ENCODE data around the gene BRICD5. TPM values are rescaled to one million over a fixed set of nuclear protein-coding genes. Genes with fewer than 3 reads are reported as not detected.

The BRICD5 gene
- total and polyA plus RNA-seq, 5 donors from 2014 or later = 0.08 to 10.9 (median 0.33) TPM; not detected in 2

GRCh38 chr16:2211923-2212347, 1.3 kb upstream of the BRICD5 start:
- Histone ChIP-seq H3K4me3 (ENCODE audit: low read depth, low read length) (no peak overlapping the region), H3K36me3 (ENCODE audit: control insufficient read depth, insufficient read depth, low read length) (peaks cover 9% of the 10 kb centered on the region), H3K4me1 (ENCODE audit: control insufficient read depth, insufficient read depth, low read length, poor library complexity, severe bottlenecking) (peaks cover 18% of the 10 kb centered on the region), H3K27ac (ENCODE audit: insufficient read depth, low read length, poor library complexity, severe bottlenecking) (no peak overlapping the region), H3K9me3 (ENCODE audit: control insufficient read depth in 2 of 2, low read length in 2 of 2) (no peaks in the 10 kb centered on the region), H3K27me3 (ENCODE audit: control insufficient read depth, insufficient read depth, low read length) (no peaks in the 10 kb centered on the region)
- Mint-ChIP-seq H3K4me3 (peak overlapping the region in 3 of 4 donors; percentile 33 to 89 (median 71)), H3K4me1 (peaks cover 0 to 28% (median 9%) of the 10 kb centered on the region in 4 donors), H3K36me3 (no peaks in the 10 kb centered on the region), H3K27me3 (no peaks in the 10 kb centered on the region), H3K27ac (no peak overlapping the region), H3K9me3 (peaks cover 0 to 1% (median 0%) of the 10 kb centered on the region in 7 donors)
- no peak for DNase-seq
- ATAC-seq (ENCODE audit: low read depth in 2 of 2) = no peak

DNA sequence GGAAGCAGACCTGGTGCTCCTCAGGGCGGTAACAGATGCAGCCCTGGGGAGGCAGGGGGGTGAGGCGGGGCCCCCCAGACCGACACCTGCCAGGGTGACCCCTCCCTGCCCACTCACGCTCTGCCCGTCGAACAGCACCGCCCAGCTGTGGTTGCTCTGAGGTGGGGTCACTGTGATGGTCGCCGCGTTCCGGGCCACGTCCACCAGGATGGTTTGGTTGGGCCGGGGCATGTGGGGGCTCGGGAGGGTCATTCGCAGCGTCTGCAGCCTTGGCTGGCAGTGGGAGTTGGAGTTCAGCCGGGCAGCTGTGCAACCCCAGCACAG, 692 bp downstream of the BRICD5 start:
- Mint-ChIP-seq H3K4me1 (peaks cover 0 to 32% (median 10%) of the 10 kb centered on the region in 4 donors), H3K36me3 (no peaks in the 10 kb centered on the region), H3K4me3 (no peak overlapping the region), H3K27ac (no peak overlapping the region), H3K27me3 (no peaks in the 10 kb centered on the region), H3K9me3 (peaks cover 0 to 1% (median 0%) of the 10 kb centered on the region in 7 donors)
- no peak overlapping the region for H3K27ac ChIP-seq (ENCODE audit: insufficient read depth, low read length, poor library complexity, severe bottlenecking)
- DNase-seq = no peak
- H3K4me1 ChIP-seq (ENCODE audit: control insufficient read depth, insufficient read depth, low read length, poor library complexity, severe bottlenecking) = peaks cover 31% of the 10 kb centered on the region
- H3K36me3 ChIP-seq (ENCODE audit: control insufficient read depth, insufficient read depth, low read length) = peaks cover 9% of the 10 kb centered on the region
- no peak overlapping the region for H3K4me3 ChIP-seq (ENCODE audit: low read depth, low read length)
- no peaks in the 10 kb centered on the region for H3K27me3 ChIP-seq (ENCODE audit: control insufficient read depth, insufficient read depth, low read length)
- no peaks in the 10 kb centered on the region for H3K9me3 ChIP-seq (ENCODE audit: control insufficient read depth in 2 of 2, low read length in 2 of 2)
- ATAC-seq (ENCODE audit: low read depth in 2 of 2) = no peak

DNA sequence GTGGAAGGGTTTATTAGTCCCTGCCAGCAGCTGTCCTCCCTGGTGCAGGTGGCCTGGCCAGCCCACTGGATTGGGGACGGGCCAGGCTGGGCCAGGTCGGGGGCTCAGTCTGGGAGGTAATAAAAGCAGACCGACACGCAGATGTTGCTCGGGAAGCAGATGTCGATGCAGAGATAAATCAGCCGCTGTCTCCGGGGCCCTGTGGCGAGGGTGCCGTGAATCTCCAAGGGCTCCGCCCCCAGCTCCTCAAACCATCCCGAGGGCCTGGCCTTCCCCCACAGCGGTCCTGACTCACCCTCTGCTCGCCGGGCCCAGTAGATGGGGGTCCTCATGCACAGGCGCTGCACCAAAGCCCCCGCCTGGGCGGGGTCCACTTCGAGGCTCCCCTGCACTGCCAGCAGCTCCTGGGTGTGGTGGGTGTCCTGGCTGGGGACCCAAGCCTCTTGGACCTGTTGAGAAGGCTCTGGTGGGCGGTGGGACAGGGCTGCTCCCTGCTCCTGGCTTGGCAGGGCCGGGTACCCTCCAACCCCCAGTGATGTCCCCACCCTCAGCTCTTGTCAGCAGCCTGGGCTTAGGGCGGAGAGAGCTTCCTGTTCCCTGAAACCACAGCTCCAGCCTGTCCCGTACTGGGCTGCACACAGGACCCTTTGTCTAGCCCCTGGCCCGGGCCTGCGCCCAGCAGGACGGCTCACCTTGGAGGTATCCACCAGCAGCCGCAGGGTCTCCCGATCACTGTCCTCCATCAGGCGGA, 1.2 kb downstream of the BRICD5 start:
- Mint-ChIP-seq H3K36me3 (no peaks in the 10 kb centered on the region), H3K4me3 (peak overlapping the region in 1 of 4 donors; percentile 43), H3K27me3 (no peaks in the 10 kb centered on the region), H3K9me3 (peaks cover 0 to 1% (median 0%) of the 10 kb centered on the region in 7 donors), H3K4me1 (peaks cover 0 to 36% (median 11%) of the 10 kb centered on the region in 4 donors), H3K27ac (no peak overlapping the region)
- Histone ChIP-seq H3K4me1 (ENCODE audit: control insufficient read depth, insufficient read depth, low read length, poor library complexity, severe bottlenecking) (peaks cover 36% of the 10 kb centered on the region), H3K9me3 (ENCODE audit: control insufficient read depth in 2 of 2, low read length in 2 of 2) (no peaks in the 10 kb centered on the region), H3K4me3 (ENCODE audit: low read depth, low read length) (no peak overlapping the region), H3K36me3 (ENCODE audit: control insufficient read depth, insufficient read depth, low read length) (peaks cover 9% of the 10 kb centered on the region), H3K27me3 (ENCODE audit: control insufficient read depth, insufficient read depth, low read length) (no peaks in the 10 kb centered on the region), H3K27ac (ENCODE audit: insufficient read depth, low read length, poor library complexity, severe bottlenecking) (no peak overlapping the region)
- DNase-seq = no peak
- ATAC-seq (ENCODE audit: low read depth in 2 of 2) = no peak

DNA sequence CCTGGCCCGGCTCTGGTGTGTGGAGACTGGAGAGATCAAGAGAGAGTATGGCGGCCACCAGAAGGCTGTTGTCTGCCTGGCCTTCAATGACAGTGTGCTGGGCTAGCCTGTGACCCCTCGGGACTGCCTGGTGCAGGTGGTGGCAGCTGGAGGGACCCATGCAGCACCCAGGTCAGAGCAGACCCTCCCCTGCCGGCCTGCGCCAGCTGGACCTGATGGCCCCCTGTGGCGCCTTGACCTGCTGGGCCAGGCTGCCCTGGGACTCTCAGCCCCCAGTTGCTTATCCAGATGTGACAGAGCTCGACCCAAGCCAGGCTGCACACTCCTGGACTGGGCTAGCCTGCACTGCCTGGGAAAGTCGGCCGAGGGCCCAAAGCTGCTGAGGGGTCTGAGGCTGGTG, 1.9 kb downstream of the BRICD5 start:
- Histone ChIP-seq H3K4me3 (ENCODE audit: low read depth, low read length) (no peak overlapping the region), H3K27me3 (ENCODE audit: control insufficient read depth, insufficient read depth, low read length) (no peaks in the 10 kb centered on the region), H3K9me3 (ENCODE audit: control insufficient read depth in 2 of 2, low read length in 2 of 2) (no peaks in the 10 kb centered on the region), H3K4me1 (ENCODE audit: control insufficient read depth, insufficient read depth, low read length, poor library complexity, severe bottlenecking) (peaks cover 31% of the 10 kb centered on the region), H3K27ac (ENCODE audit: insufficient read depth, low read length, poor library complexity, severe bottlenecking) (no peak overlapping the region), H3K36me3 (ENCODE audit: control insufficient read depth, insufficient read depth, low read length) (peaks cover 9% of the 10 kb centered on the region)
- ATAC-seq (ENCODE audit: low read depth in 2 of 2) = no peak
- peaks cover 0 to 37% (median 12%) of the 10 kb centered on the region in 4 donors for H3K4me1 Mint-ChIP-seq
- H3K27ac Mint-ChIP-seq = no peak overlapping the region
- H3K4me3 Mint-ChIP-seq = no peak overlapping the region
- H3K9me3 Mint-ChIP-seq = peaks cover 0 to 1% (median 0%) of the 10 kb centered on the region in 7 donors
- no peaks in the 10 kb centered on the region for H3K36me3 Mint-ChIP-seq
- no peak for DNase-seq
- H3K27me3 Mint-ChIP-seq = no peaks in the 10 kb centered on the region

- DNase-seq (no peak), ATAC-seq (ENCODE audit: low read depth in 2 of 2) (no peak)
- Histone ChIP-seq H3K4me3 (ENCODE audit: low read depth, low read length) (no peak overlapping the region), H3K9me3 (ENCODE audit: control insufficient read depth in 2 of 2, low read length in 2 of 2) (no peaks in the 10 kb centered on the region), H3K27me3 (ENCODE audit: control insufficient read depth, insufficient read depth, low read length) (no peaks in the 10 kb centered on the region), H3K36me3 (ENCODE audit: control insufficient read depth, insufficient read depth, low read length) (peaks cover 9% of the 10 kb centered on the region), H3K27ac (ENCODE audit: insufficient read depth, low read length, poor library complexity, severe bottlenecking) (no peak overlapping the region), H3K4me1 (ENCODE audit: control insufficient read depth, insufficient read depth, low read length, poor library complexity, severe bottlenecking) (peaks cover 26% of the 10 kb centered on the region)
- Mint-ChIP-seq H3K27me3 (peaks cover 3% of the 10 kb centered on the region), H3K4me3 (peak overlapping the region in 1 of 4 donors; percentile 84), H3K27ac (no peak overlapping the region), H3K4me1 (peaks cover 0 to 33% (median 7%) of the 10 kb centered on the region in 4 donors), H3K9me3 (peaks cover 0 to 1% (median 0%) of the 10 kb centered on the region in 7 donors), H3K36me3 (no peaks in the 10 kb centered on the region)
Measured at GRCh38 chr16:2208308-2208707, 2.4 kb downstream of the BRICD5 start.

DNA sequence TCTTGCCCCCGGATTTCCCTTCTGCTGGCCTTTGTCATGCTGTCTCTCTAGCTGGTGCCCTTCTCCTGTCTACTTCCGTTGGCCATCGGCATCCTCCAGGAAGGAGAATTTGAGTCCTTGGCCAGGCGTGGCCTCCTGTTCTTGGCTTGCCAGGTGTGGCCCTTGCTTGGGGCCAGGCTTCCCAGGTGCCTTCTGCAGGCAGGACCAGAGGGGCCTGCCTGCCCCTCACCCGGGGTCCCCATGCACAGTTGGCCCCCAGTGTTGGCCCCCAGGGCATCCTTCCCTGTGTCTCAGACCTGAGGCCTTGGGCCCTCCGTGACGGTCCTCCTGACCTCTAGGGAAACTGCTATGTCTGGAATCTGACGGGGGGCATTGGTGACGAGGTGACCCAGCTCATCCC, 2.8 kb downstream of the BRICD5 start:
- Histone ChIP-seq H3K27ac (ENCODE audit: insufficient read depth, low read length, poor library complexity, severe bottlenecking) (no peak overlapping the region), H3K9me3 (ENCODE audit: control insufficient read depth in 2 of 2, low read length in 2 of 2) (no peaks in the 10 kb centered on the region), H3K4me1 (ENCODE audit: control insufficient read depth, insufficient read depth, low read length, poor library complexity, severe bottlenecking) (peaks cover 22% of the 10 kb centered on the region), H3K36me3 (ENCODE audit: control insufficient read depth, insufficient read depth, low read length) (peaks cover 9% of the 10 kb centered on the region), H3K27me3 (ENCODE audit: control insufficient read depth, insufficient read depth, low read length) (no peaks in the 10 kb centered on the region), H3K4me3 (ENCODE audit: low read depth, low read length) (no peak overlapping the region)
- H3K27me3 Mint-ChIP-seq = peaks cover 4% of the 10 kb centered on the region
- no peaks in the 10 kb centered on the region for H3K36me3 Mint-ChIP-seq
- ATAC-seq (ENCODE audit: low read depth in 2 of 2) (no peak), DNase-seq (no peak)
- peak overlapping the region in 1 of 3 donors; percentile 62 for H3K27ac Mint-ChIP-seq
- H3K4me1 Mint-ChIP-seq = peaks cover 0 to 28% (median 5%) of the 10 kb centered on the region in 4 donors
- H3K9me3 Mint-ChIP-seq = peaks cover 0 to 1% (median 0%) of the 10 kb centered on the region in 7 donors
- H3K4me3 Mint-ChIP-seq = peak overlapping the region in 3 of 4 donors; percentile 65 to 84 (median 72)

- Mint-ChIP-seq H3K36me3 (no peaks in the 10 kb centered on the region), H3K9me3 (peaks cover 0 to 1% (median 0%) of the 10 kb centered on the region in 7 donors), H3K4me1 (peaks cover 0 to 20% (median 3%) of the 10 kb centered on the region in 4 donors), H3K4me3 (peak overlapping the region; percentile 43 to 84 (median 80)), H3K27me3 (peaks cover 8% of the 10 kb centered on the region), H3K27ac (peak overlapping the region in 1 of 3 donors; percentile 62)
- no peak for DNase-seq
- no peak overlapping the region for H3K27ac ChIP-seq (ENCODE audit: insufficient read depth, low read length, poor library complexity, severe bottlenecking)
- H3K9me3 ChIP-seq (ENCODE audit: control insufficient read depth in 2 of 2, low read length in 2 of 2) = no peaks in the 10 kb centered on the region
- ATAC-seq (ENCODE audit: low read depth in 2 of 2) = no peak
- H3K27me3 ChIP-seq (ENCODE audit: control insufficient read depth, insufficient read depth, low read length) = no peaks in the 10 kb centered on the region
- H3K4me1 ChIP-seq (ENCODE audit: control insufficient read depth, insufficient read depth, low read length, poor library complexity, severe bottlenecking) = peaks cover 18% of the 10 kb centered on the region
- no peak overlapping the region for H3K4me3 ChIP-seq (ENCODE audit: low read depth, low read length)
- H3K36me3 ChIP-seq (ENCODE audit: control insufficient read depth, insufficient read depth, low read length) = peaks cover 9% of the 10 kb centered on the region
Measured at GRCh38 chr16:2206780-2207433, 3.8 kb downstream of the BRICD5 start.
